Mesodermal cell (in vitro differentiated cells): Measurements from ENCODE around the gene SERP1. TPM values are rescaled to one million over a fixed set of nuclear protein-coding genes. Genes with fewer than 3 reads are reported as not detected.

Experiments used
- H3K27ac ChIP-seq: 2 replicates; pipeline ENCODE4 v1.7.0; 2013; ENCODE audit warnings: mild to moderate bottlenecking, low read depth, low read length, moderate library complexity; ENCODE audit not compliant: severe bottlenecking
- H3K36me3 ChIP-seq: 2 replicates; pipeline ENCODE4 v1.7.1; 2013; ENCODE audit warnings: mild to moderate bottlenecking, low read length, moderate library complexity; ENCODE audit not compliant: control insufficient read depth, insufficient read depth
- H3K4me1 ChIP-seq: one replicate; pipeline ENCODE4 v1.7.1; 2013; ENCODE audit warnings: mild to moderate bottlenecking, low read length; ENCODE audit not compliant: insufficient read depth, control insufficient read depth, poor library complexity, severe bottlenecking
- H3K4me3 ChIP-seq: 2 replicates; pipeline ENCODE4 v1.7.0; 2013; ENCODE audit warnings: low read length, control low read depth, mild to moderate bottlenecking; ENCODE audit not compliant: insufficient read depth, poor library complexity, severe bottlenecking; ENCODE audit errors: extremely low read depth
- H3K9me3 ChIP-seq: 2 replicates; pipeline ENCODE4 v1.7.1; 2013; ENCODE audit warnings: mild to moderate bottlenecking, low read length, moderate library complexity; ENCODE audit not compliant: control insufficient read depth
- WGBS, 2 experiments: methylation state at CpG; one replicate each; pipeline ENCODE4 v1.1.5; 2013; ENCODE audit warnings: missing lambda C conversion rate in 2 of 2; ENCODE audit not compliant: insufficient coverage in 2 of 2; 5-methylcytosine and 5-hydroxymethylcytosine counted together
- polyA plus RNA-seq, 2 experiments: library from polyadenylated mRNA; stranded (reverse); fragments of 50-300 nt; gene quantifications; one replicate each; pipeline ENCODE4 v1.2.3, GENCODE V29; 2013

Gene SERP1
- 115 TPM for polyA plus RNA-seq (2013, experiment 1 of 2)
- 108 TPM for polyA plus RNA-seq (2013, experiment 2 of 2)

DNA sequence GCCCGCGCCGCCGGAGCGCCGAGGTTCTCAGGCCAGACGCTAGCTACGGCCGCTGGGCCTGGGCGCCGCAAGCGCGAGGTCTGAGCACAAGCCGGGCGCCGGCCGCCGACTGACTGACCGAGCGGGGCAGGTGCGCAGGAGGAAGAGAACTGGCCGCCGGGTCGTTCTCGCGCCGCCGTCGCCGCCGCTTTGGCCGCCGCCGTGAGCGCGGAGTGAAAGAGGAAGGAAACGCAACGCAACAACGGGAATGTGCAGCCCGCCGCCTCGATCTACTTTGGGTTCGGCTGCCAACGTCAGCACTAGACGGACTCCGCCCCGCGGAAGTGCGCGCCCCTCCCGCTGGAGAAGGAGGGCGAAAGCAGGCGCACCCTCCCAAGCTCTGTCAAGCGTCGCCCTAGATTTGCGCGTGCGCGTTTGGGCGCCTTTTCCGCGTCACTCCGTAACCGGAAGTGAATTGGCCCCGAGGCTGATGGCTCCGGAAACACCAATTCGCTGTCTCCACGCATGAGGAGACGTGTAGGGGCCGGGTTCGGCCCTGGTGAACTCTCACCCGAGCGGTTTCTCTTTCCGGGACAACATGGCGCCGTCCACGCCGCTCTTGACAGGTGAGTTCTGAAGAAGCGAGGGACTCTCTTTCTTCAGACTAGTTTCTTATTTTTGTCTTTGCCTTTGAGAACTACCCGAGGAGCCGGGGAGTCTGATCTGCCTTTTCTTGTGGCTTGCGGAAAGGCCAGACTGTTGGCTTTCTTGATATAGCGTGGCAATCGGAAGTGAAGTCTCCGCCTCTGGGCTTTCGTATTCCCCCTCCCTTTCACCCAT lies at the start of gene SERP1, which contains the start of gene EIF2A:
Gene SERP1 (minus strand): TSS at position 271 of the 819 bp plus-strand sequence. CDS start 361 bp downstream, outside the sequence.
Gene EIF2A (plus strand): TSS at position 562 of the 819 bp plus-strand sequence. CDS start 16 bp downstream, at position 578.
- Histone ChIP-seq H3K4me1 (no peaks in the 10 kb centered on the region), H3K36me3 (peaks cover 41% of the 10 kb centered on the region), H3K27ac (peak within 1 kb of the TSS; percentile 98), H3K4me3 (peak within 1 kb of the TSS; percentile 91), H3K9me3 (no peaks in the 10 kb centered on the region)
- WGBS, 2 experiments = 0% methylated on average over 74 to 78 of the region's 86 CpGs

DNA sequence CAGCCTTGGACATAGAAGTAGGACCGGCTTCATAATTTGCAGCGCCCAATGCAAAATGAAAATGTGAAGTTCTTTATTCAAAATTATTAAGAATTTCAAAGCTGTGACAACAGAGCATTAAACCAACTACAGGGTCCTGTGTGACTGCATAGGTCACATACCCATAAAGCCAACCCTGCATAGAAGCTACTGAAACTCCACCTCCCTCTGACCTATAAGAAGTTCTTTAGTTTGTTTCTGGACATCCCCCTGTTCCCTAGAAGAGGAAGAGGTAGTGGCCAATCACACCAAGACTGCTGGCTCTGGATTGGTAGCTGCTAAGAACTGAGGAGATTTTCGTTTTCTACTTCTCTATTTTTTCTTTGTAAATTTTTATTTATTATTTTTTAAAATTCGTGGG lies 47.9 kb upstream of the SERP1 start:
- 100% methylated on average over 1 of the region's 4 CpGs; no CpG with 5 or more reads in 1 of the 2 experiments for WGBS, 2 experiments
- peaks cover 6% of the 10 kb centered on the region for H3K4me1 ChIP-seq
- H3K4me3 ChIP-seq = no peak overlapping the region

DNA sequence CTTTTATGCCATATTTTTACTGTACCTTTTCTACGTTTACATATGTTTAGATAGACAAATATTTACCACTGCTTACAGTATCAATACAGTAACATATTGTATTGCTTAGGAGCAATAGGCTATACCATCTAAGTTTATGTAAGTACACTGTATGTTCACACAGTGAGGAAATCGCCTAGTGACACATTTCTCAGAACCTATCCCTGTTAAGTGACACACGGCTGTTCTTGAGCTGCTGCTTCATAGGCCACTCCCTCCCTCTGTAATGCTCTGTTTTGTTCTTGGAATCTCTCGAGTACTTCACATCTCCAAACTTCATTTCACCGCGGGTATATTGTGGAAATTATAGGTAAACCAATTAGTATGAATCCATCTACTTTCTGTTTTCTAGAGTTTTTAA lies 43.5 kb upstream of the SERP1 start:
- Histone ChIP-seq H3K9me3 (no peaks in the 10 kb centered on the region), H3K36me3 (peaks cover 12% of the 10 kb centered on the region), H3K4me3 (no peak overlapping the region), H3K27ac (no peak overlapping the region), H3K4me1 (peaks cover 2% of the 10 kb centered on the region)
- 81 to 91% methylated on average over 2 of the region's 6 CpGs for WGBS, 2 experiments

More for the DNA sequence above, 47.9 kb upstream of the SERP1 start:
- Histone ChIP-seq H3K27ac (no peak overlapping the region), H3K9me3 (no peaks in the 10 kb centered on the region), H3K36me3 (no peaks in the 10 kb centered on the region)

DNA sequence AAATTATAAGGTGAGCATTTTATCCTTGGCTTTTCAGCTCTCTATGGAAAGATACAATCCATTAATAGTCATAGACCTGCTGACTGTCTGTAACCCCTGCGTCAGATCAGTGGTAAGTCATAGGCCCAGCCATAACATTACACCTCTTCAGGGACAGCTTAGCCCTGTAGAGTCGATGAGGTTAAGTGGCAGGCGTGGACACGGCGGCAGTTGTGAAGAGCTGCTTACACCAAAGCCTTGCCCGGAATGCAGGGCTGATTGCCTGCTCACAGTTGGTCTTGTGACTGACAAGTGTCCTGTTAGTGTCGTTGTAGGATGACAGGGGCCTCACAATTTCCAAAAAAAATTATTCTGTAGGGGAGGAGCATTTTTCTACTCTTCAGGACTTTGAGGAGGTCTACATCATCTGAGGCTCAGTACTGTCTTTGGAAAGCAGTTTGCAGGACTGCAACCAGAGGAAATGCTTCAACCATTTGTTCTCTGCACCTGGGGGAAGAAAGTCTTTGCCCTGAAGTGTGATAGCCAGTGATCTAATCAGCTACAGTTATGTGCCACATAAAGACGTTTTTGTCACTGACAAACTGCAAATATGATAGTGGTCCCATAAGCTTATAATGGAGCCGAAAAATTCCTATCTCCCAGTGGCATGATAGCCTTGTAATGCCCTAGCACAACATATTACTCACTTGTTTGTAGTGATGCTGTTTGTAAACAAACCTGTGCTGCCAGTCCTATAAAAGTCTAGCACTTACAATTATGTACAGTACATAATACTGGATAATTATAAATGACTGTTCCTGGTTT lies 41.9 kb upstream of the SERP1 start:
- 73 to 82% methylated on average over 6 of the region's 9 CpGs for WGBS, 2 experiments
- H3K4me3 ChIP-seq = no peak overlapping the region
- H3K36me3 ChIP-seq = peaks cover 16% of the 10 kb centered on the region
- peaks cover 2% of the 10 kb centered on the region for H3K4me1 ChIP-seq
- H3K27ac ChIP-seq = peak overlapping the region; percentile 43
- no peaks in the 10 kb centered on the region for H3K9me3 ChIP-seq

DNA sequence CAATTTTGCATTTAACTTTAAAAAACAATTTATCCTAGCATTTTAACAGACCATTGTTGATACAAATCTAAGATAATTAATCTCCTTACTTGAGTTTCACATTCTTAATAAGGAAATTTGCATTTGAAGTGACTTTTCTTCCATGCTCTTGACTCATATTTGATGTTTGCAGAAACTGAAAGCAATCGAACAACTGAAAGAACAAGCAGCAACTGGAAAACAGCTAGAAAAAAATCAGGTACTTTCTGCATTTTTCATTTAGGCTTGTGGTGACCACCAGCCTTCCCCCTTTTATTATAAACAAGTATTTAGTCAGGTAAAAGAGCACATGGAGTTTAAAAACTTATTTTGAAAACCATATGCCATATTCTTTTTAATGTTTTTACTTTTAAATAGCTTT lies 36.7 kb upstream of the SERP1 start:
- Histone ChIP-seq H3K9me3 (no peaks in the 10 kb centered on the region), H3K36me3 (peaks cover 49% of the 10 kb centered on the region), H3K27ac (no peak overlapping the region), H3K4me3 (no peak overlapping the region), H3K4me1 (no peaks in the 10 kb centered on the region)
- no CpG with 5 or more reads among the region's 1 CpG for WGBS, 2 experiments

DNA sequence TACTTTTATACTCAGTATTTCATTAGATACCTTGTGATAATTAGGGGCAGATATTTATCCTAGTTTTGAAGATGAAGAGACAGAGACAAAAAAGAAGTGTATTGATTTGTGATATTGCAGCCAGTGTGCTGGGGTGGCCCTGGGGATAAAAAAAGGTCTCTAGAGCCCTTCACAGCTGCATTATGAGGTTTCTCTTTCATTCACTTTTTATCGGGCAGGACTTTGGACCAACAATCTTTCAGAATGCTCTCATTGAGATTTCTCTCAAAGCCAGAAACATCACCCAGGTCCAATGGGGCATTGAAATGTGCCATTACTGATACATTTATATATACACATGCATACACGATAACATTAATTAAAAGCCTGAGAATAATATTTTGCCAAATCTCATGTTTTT lies 36.3 kb upstream of the SERP1 start:
- 100% methylated on average over 1 of the region's 2 CpGs; no CpG with 5 or more reads in 1 of the 2 experiments for WGBS, 2 experiments
- Histone ChIP-seq H3K36me3 (peaks cover 51% of the 10 kb centered on the region), H3K4me1 (no peaks in the 10 kb centered on the region), H3K27ac (no peak overlapping the region), H3K4me3 (no peak overlapping the region), H3K9me3 (no peaks in the 10 kb centered on the region)

DNA sequence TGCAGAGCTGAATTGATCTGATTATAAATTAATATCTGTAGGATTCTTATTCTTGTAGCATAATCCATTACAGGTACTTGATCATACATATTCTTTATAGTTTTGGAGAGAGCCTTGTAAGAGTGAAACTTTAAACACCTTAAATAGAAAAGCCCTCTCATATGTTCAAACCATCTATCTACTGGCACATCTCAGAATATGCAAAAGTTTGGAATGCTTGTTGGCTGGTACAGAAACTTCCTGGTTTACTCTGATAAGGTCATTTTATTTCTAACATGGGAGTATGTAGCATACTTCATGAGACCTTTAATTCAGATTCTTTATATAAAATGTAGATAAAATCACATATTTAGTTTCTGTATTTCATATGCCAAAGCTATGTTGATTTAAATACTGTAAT lies 34.9 kb upstream of the SERP1 start:
- Histone ChIP-seq H3K27ac (no peak overlapping the region), H3K9me3 (no peaks in the 10 kb centered on the region), H3K36me3 (peaks cover 65% of the 10 kb centered on the region), H3K4me3 (no peak overlapping the region), H3K4me1 (no peaks in the 10 kb centered on the region)

DNA sequence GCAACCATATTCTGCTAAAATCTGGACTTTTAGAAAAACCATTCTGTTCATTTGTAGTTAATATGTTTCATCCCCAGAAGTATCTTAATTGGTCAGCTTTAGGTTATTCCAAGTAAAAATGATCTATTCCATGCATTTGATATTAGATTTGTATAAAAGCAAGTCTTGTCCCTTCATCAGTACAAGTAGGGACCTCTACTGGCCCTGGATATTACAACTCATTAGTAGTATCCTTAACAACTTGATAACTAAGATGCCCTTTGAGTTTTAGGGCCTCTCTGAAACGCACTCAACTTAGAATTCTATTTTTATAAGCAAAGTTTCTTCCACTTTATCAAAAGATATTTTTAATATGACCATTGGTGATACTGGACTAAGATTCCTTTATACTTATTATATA lies 31.6 kb upstream of the SERP1 start:
- H3K4me1 ChIP-seq = no peaks in the 10 kb centered on the region
- no peak overlapping the region for H3K4me3 ChIP-seq
- WGBS, 2 experiments = no CpG with 5 or more reads among the region's 1 CpG
- no peaks in the 10 kb centered on the region for H3K9me3 ChIP-seq
- peaks cover 62% of the 10 kb centered on the region for H3K36me3 ChIP-seq
- H3K27ac ChIP-seq = no peak overlapping the region

DNA sequence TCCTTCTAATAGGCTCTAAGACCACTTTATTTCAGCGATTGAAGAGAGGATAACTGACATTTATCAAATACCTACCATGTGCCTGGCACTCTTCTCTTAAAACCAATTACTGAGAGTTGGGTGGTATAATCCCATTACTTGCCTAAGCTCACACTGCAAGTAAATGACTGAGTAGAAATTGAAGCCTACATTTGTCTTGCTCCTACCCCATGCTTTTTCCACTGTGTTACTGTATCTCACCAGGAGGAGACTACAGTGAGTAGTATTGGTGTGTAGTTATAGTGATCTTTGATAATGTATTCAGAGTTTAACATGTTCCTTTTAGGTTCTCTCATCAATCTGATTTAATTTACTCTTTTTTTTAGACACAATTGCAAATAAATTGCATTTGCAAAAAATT lies 21.0 kb upstream of the SERP1 start:
- peaks cover 67% of the 10 kb centered on the region for H3K36me3 ChIP-seq
- no peak overlapping the region for H3K4me3 ChIP-seq
- WGBS, 2 experiments = 100% methylated on average over 1 of the region's 1 CpG; no CpG with 5 or more reads in 1 of the 2 experiments
- H3K27ac ChIP-seq = no peak overlapping the region
- no peaks in the 10 kb centered on the region for H3K9me3 ChIP-seq
- no peaks in the 10 kb centered on the region for H3K4me1 ChIP-seq

DNA sequence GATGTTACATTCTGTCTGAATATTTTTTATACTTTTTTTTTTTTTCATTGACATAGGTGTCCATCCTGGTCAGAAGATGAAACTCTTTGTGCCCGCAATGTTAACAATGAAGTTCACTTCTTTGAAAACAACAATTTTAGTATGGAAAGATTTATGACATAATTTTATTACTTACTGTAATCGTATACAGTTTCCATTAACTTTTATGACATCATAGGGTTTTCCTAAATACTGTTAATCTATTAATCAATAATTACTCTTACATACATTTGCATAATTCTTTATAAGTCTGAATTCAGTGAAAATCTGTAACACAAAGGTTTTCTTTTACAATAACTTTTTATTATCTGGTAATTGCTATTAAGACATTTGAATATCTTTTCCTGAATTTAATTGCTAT lies 17.9 kb upstream of the SERP1 start:
- no peaks in the 10 kb centered on the region for H3K9me3 ChIP-seq
- H3K36me3 ChIP-seq = peaks cover 67% of the 10 kb centered on the region
- no peak overlapping the region for H3K4me3 ChIP-seq
- no peaks in the 10 kb centered on the region for H3K4me1 ChIP-seq
- WGBS, 2 experiments = no CpG with 5 or more reads among the region's 2 CpGs
- H3K27ac ChIP-seq = no peak overlapping the region
